HepG2 (cell line): ENCODE results near the gene OGFOD3. TPM values are rescaled to one million over a fixed set of nuclear protein-coding genes. Genes with fewer than 3 reads are reported as not detected.

ENCODE experiments used
- ATAC-seq: fragments of 200-7000 bp; cut with Tn5 transposase; 3 replicates; pipeline ENCODE4 v1.9.1; 2020; ENCODE audit warnings: mild to moderate bottlenecking, moderate library complexity
- BruUV-seq: library from RNA; stranded (reverse); fragments of 400-500 nt; replicated peaks from 2 replicates; lab custom pipeline; 2021; lab: Mats Ljungman, UMichigan
- CTCF ChIA-PET: fragments of 300-600 bp; formaldehyde crosslinking; extraction: SDS; loops from one replicate; lab custom pipeline; 2021; ENCODE audit warnings: low total read pairs, inconsistent platforms, low intra/inter-chr PET ratio; lab: Yijun Ruan, JAX
- POLR2A ChIA-PET: fragments of 350-600 bp; sonication (Branson Sonifier 250); formaldehyde crosslinking; loops from one replicate; lab custom pipeline; 2020; ENCODE audit warnings: antibody characterized with exemption, inconsistent platforms; lab: Yijun Ruan, JAX
- DNase-seq: peaks from one replicate; pipeline ENCODE4 v3.0.0-alpha.2; 2015; ENCODE audit warnings: low spot score
- FAIRE-seq: peaks from 3 replicates; lab custom pipeline; 2011; peaks lifted over from hg19 to GRCh38; lab: Jason Lieb, UNC
- H2AFZ ChIP-seq: one replicate; pipeline ENCODE4 v1.6.1; 2011; ENCODE audit warnings: low read length, inconsistent platforms
- H3K27ac ChIP-seq: fragments of 300-600 bp; 3 replicates; pipeline ENCODE4 v1.8.0; 2011; ENCODE audit warnings: mixed run types, mild to moderate bottlenecking, mixed read lengths, low read length, inconsistent platforms; ENCODE audit not compliant: insufficient read depth; ENCODE audit errors: extremely low read length
- H3K27me3 ChIP-seq, 2 experiments: fragments of 200-600 bp in 1 of 2; 2 replicates in 1 of 2; 3 replicates in 1 of 2; pipeline versions ENCODE4 v1.6.0 to v1.8.0; 2011; ENCODE audit warnings: low read length in 2 of 2, mild to moderate bottlenecking in 2 of 2, moderate library complexity in 2 of 2, inconsistent platforms in 1 of 2; ENCODE audit not compliant: insufficient read depth in 2 of 2, control insufficient read depth in 1 of 2
- H3K36me3 ChIP-seq, 2 experiments: fragments of 200-600 bp in 1 of 2; replicated peaks in 1 of 2; 2 replicates in 1 of 2; 3 replicates in 1 of 2; pipeline versions ENCODE4 v1.5.1 to v1.8.0; 2011; ENCODE audit warnings: low read length in 2 of 2, inconsistent platforms in 1 of 2; ENCODE audit not compliant: insufficient read depth in 2 of 2, control insufficient read depth in 1 of 2
- H3K4me1 ChIP-seq: 2 replicates; pipeline ENCODE4 v1.5.1; 2012; ENCODE audit warnings: low read length, inconsistent platforms; ENCODE audit not compliant: insufficient read depth
- H3K4me2 ChIP-seq: 2 replicates; pipeline ENCODE4 v1.6.0; 2011; ENCODE audit warnings: low read depth, low read length, inconsistent platforms
- H3K4me3 ChIP-seq, 3 experiments: fragments of 200-600 bp in 1 of 3; sonication (generic), shearing (Covaris generic) in 1 of 3; replicated peaks in 1 of 3; 2 replicates each; pipeline ENCODE4 v1.5.1; 2011 to 2016; ENCODE audit warnings: low read length in 3 of 3, inconsistent platforms in 2 of 3, low read depth in 2 of 3, mild to moderate bottlenecking in 2 of 3, control low read depth in 1 of 3, mixed read lengths in 1 of 3; ENCODE audit not compliant: insufficient read depth in 1 of 3
- H3K79me2 ChIP-seq: one replicate; pipeline ENCODE4 v1.6.1; 2011; ENCODE audit warnings: low read length, inconsistent platforms; ENCODE audit not compliant: insufficient read depth
- H3K9ac ChIP-seq: 2 replicates; pipeline ENCODE4 v1.6.0; 2011; ENCODE audit warnings: mild to moderate bottlenecking, low read depth, low read length, inconsistent platforms; ENCODE audit not compliant: insufficient read depth
- H3K9me3 ChIP-seq: 2 replicates; pipeline ENCODE4 v1.5.1; 2012; ENCODE audit warnings: mild to moderate bottlenecking, low read length
- H4K20me1 ChIP-seq: 2 replicates; pipeline ENCODE4 v1.6.0; 2011; ENCODE audit warnings: inconsistent platforms, mild to moderate bottlenecking, low read length, moderate library complexity; ENCODE audit not compliant: insufficient read depth
- HOXA7 ChIP-seq: sonication (generic); formaldehyde crosslinking; IDR thresholded peaks from 2 replicates; pipeline ENCODE4 v1.8.1; 2022; ENCODE audit warnings: mild to moderate bottlenecking, missing genetic modification reagents, moderate library complexity
- NFIB ChIP-seq: sonication (generic); formaldehyde crosslinking; IDR thresholded peaks from 2 replicates; pipeline ENCODE4 v1.9.0; 2021; ENCODE audit warnings: missing genetic modification reagents, mild to moderate bottlenecking, borderline replicate concordance
- NR2F2 ChIP-seq: IDR thresholded peaks from 2 replicates; pipeline ENCODE4 v1.6.1; 2012; ENCODE audit warnings: low read depth, inconsistent platforms, borderline replicate concordance
- POLR2G ChIP-seq: fragments of 200-400 bp; formaldehyde crosslinking; IDR thresholded peaks from 2 replicates; pipeline ENCODE4 v1.6.1; 2018; ENCODE audit warnings: mild to moderate bottlenecking, low read depth, low read length, moderate library complexity
- PTBP1 ChIP-seq: fragments of 200-400 bp; formaldehyde crosslinking; IDR thresholded peaks from 2 replicates; pipeline ENCODE4 v1.6.1; 2018; ENCODE audit warnings: low read length, low read depth; ENCODE audit not compliant: poor library complexity, severe bottlenecking
- RFX1 ChIP-seq: fragments of 450-650 bp; IDR thresholded peaks from 2 replicates; pipeline ENCODE4 v1.6.1; 2017
- XBP1 ChIP-seq: sonication (generic); formaldehyde crosslinking; IDR thresholded peaks from 2 replicates; pipeline ENCODE4 v1.5.0; 2020; ENCODE audit warnings: missing genetic modification reagents
- ZBTB38 ChIP-seq: sonication (generic); formaldehyde crosslinking; IDR thresholded peaks from 2 replicates; pipeline ENCODE4 v1.5.1; 2020; ENCODE audit warnings: mild to moderate bottlenecking, missing genetic modification reagents
- ZFY ChIP-seq: sonication (generic); formaldehyde crosslinking; IDR thresholded peaks from 2 replicates; pipeline ENCODE4 v1.4.0; 2020; ENCODE audit warnings: missing genetic modification reagents
- ZNF570 ChIP-seq: sonication (generic); formaldehyde crosslinking; IDR thresholded peaks from 2 replicates; pipeline ENCODE4 v1.4.0; 2020; ENCODE audit warnings: mild to moderate bottlenecking, missing genetic modification reagents, borderline replicate concordance
- ZZZ3 ChIP-seq: sonication (generic); formaldehyde crosslinking; IDR thresholded peaks from 2 replicates; pipeline ENCODE4 v1.4.0; 2020; ENCODE audit warnings: missing genetic modification reagents, mild to moderate bottlenecking, borderline replicate concordance
- WGBS: methylation state at CpG from one replicate; pipeline ENCODE4 v1.1.6; 2017; ENCODE audit warnings: low lambda C conversion rate; 5-methylcytosine and 5-hydroxymethylcytosine counted together
- in situ Hi-C: cut with HindIII; loops from 2 replicates; pipeline ENCODE4 v1.10.0; 2017; ENCODE audit warnings: low pct_unique_long_range_greater_than_20kb; ENCODE audit not compliant: extremely low pct_ligation_motif_present
- intact Hi-C: fragments of 100-400 bp; cut with micrococcal nuclease; formaldehyde crosslinking; loops from one replicate; pipeline ENCODE4 v1.10.0; 2022; ENCODE audit not compliant: unreplicated experiment
- polyA plus RNA-seq, 8 experiments: library from polyadenylated mRNA; depleted of rRNA in 3 of 8; stranded (reverse) in 7 of 8; unstranded in 1 of 8; fragments of >200 nt; fragmentation: Illumina TruSeq in 4 of 8; extraction: Trizol in 4 of 8; gene quantifications; 2 replicates each; pipeline versions ENCODE4 v1.2.1 to v1.2.3, GENCODE V29; 2011 to 2016; ENCODE audit warnings: low read depth in 4 of 8, missing spikeins in 1 of 8, mixed read lengths in 1 of 8; ENCODE audit not compliant: insufficient read depth in 1 of 8
- total RNA-seq, 5 experiments: library from RNA; depleted of rRNA; stranded (reverse); fragments of >200 nt; fragmentation: Illumina TruSeq; extraction: Trizol; gene quantifications; 2 replicates each; pipeline ENCODE4 v1.2.3, GENCODE V29; 2016; ENCODE audit warnings: low read depth in 1 of 5
- TF ChIP-seq, protein P1 (sequence below): sonication (generic); formaldehyde crosslinking; IDR thresholded peaks from 2 replicates; pipeline ENCODE4 v1.8.0; 2022; ENCODE audit warnings: low read depth, missing genetic modification reagents
- TF ChIP-seq, protein P2 (sequence below): IDR thresholded peaks from 2 replicates; pipeline ENCODE4 v1.6.1; 2016; ENCODE audit warnings: mild to moderate bottlenecking
- TF ChIP-seq, protein P3 (sequence below): sonication (generic); formaldehyde crosslinking; conservative IDR thresholded peaks from 2 replicates; pipeline ENCODE4 v1.8.0; 2022; ENCODE audit warnings: low read depth, missing genetic modification reagents

Gene OGFOD3
- total and polyA plus RNA-seq, 2 of the 13 experiments (the other 11 are each of a cell fraction or from before 2014, with no cell fraction given), result 40.0 to 42.1 TPM

DNA sequence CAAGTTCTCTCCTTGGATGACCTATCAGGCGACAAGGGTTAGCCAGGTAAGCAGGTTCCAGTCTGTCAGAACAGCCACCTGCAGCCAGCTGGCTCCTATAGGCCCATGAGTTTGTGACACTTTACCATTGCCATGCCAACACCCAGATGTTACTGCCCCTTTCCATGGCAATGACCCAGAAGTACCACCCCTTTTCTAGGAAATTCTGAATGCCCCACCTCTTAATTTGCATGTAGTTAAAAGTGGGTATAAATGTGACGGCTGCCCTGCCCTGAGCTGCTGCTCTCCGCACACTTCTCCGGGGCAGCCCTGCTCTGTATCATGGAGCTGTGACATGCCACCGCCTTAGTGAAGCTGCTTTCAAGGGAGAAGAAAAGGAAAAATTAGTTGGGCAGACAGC, 74.8 kb downstream of the OGFOD3 start (continued):
- TF ChIP-seq NFIB (CRISPR knock-in tag) (no peak), XBP1 (CRISPR knock-in tag) (no peak), ZZZ3 (CRISPR knock-in tag) (no peak), RFX1 (peak; percentile 66; the same call in 1 of the 2 replicates), ZBTB38 (CRISPR knock-in tag) (peak; percentile 80; the same call in 1 of the 2 replicates), ZNF570 (CRISPR knock-in tag) (no peak), PTBP1 (no peak), POLR2G (peak; percentile 45), ZFY (CRISPR knock-in tag) (peak; percentile 26; the same call in 1 of the 2 replicates)

DNA sequence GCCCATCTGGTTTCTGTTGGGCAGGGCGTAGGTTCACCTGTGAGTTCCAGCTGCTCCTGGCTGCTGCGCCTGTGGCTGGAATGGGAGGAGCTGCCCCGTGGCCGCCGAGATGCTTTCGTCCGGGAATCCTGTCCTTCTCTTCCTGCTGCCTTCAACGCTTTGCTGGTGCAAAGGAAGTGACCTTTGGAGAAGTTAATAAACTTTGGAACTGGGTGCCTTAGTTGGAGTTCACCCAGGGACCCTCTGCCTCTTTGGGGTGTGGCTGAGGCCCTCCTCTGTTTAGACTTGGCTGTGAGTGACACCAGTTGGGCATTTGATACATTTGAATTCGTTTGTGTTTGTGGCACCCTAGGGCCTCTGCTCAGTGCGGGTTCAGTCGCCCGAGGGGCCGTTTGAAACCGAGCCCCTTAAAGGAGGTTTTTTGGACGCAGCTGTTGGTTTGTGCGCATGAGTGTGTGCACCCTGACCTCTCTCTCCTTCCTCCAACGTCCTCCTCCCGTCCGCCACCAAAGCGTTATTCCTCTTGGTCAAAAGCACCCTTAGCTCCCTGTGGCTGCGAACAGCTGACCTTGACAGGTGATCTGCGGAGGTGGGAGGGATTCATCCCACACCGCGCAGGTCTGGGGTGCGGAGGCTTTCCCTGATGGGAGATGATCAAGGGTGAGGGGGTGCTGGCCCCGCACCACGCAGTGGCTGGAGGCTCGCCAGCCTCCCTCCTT, 75.9 kb downstream of the OGFOD3 start:
- peak overlapping the region; percentile 31; the same call in 1 of the 2 replicates for H3K9ac ChIP-seq
- H3K4me3 ChIP-seq, result peak overlapping the region in 1 of 3 experiments; percentile 17; a peak in 1 of 6 replicates
- in situ Hi-C loops (no loop called here), intact Hi-C loops (no loop called here)
- DNase-seq, result no peak
- peak overlapping the region; percentile 48 for H3K4me2 ChIP-seq
- no TSS peak for BruUV-seq
- 60% methylated on average over 26 of the region's 28 CpGs for WGBS
- H2AFZ ChIP-seq, result no peak overlapping the region
- H3K4me1 ChIP-seq, result peaks cover 78% of the 10 kb centered on the region
- H3K79me2 ChIP-seq, result peaks cover 20% of the 10 kb centered on the region
- CTCF ChIA-PET, result no interaction called here
- ATAC-seq, result peak; percentile 6; the same call in 2 of the 3 replicates
- no peaks in the 10 kb centered on the region for H3K36me3 ChIP-seq
- peak; percentile 59 for FAIRE-seq
- no peaks in the 10 kb centered on the region for H3K27me3 ChIP-seq
- H3K27ac ChIP-seq, result peak overlapping the region; percentile 48
- H4K20me1 ChIP-seq, result no peaks in the 10 kb centered on the region
- POLR2A ChIA-PET, result interaction anchor here (1.1 to 12.3 kb wide), 5 partner anchors 8 to 44 kb away, joined by 3 to 227 read pairs (median 10); no protein-coding TSS in a partner anchor
- H3K9me3 ChIP-seq, result no peaks in the 10 kb centered on the region
- TF ChIP-seq, protein P1, sequence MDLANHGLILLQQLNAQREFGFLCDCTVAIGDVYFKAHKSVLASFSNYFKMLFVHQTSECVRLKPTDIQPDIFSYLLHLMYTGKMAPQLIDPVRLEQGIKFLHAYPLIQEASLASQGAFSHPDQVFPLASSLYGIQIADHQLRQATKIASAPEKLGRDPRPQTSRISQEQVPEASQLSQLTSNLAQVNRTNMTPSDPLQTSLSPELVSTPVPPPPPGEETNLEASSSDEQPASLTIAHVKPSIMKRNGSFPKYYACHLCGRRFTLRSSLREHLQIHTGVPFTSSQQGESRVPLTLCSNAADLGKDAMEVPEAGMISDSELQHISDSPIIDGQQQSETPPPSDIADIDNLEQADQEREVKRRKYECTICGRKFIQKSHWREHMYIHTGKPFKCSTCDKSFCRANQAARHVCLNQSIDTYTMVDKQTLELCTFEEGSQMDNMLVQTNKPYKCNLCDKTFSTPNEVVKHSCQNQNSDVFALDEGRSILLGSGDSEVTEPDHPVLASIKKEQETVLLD (CRISPR knock-in tag), result no peak
- TF ChIP-seq, protein P2, sequence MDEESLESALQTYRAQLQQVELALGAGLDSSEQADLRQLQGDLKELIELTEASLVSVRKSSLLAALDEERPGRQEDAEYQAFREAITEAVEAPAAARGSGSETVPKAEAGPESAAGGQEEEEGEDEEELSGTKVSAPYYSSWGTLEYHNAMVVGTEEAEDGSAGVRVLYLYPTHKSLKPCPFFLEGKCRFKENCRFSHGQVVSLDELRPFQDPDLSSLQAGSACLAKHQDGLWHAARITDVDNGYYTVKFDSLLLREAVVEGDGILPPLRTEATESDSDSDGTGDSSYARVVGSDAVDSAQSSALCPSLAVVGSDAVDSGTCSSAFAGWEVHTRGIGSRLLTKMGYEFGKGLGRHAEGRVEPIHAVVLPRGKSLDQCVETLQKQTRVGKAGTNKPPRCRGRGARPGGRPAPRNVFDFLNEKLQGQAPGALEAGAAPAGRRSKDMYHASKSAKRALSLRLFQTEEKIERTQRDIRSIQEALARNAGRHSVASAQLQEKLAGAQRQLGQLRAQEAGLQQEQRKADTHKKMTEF, result no peak
- TF ChIP-seq NR2F2 (no peak), HOXA7 (CRISPR knock-in tag) (no peak)
- TF ChIP-seq, protein P3, sequence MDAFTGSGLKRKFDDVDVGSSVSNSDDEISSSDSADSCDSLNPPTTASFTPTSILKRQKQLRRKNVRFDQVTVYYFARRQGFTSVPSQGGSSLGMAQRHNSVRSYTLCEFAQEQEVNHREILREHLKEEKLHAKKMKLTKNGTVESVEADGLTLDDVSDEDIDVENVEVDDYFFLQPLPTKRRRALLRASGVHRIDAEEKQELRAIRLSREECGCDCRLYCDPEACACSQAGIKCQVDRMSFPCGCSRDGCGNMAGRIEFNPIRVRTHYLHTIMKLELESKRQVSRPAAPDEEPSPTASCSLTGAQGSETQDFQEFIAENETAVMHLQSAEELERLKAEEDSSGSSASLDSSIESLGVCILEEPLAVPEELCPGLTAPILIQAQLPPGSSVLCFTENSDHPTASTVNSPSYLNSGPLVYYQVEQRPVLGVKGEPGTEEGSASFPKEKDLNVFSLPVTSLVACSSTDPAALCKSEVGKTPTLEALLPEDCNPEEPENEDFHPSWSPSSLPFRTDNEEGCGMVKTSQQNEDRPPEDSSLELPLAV (CRISPR knock-in tag), result no peak
